ENCODE data around the gene SLC7A5. TPM values are rescaled to one million over a fixed set of nuclear protein-coding genes. Genes with fewer than 3 reads are reported as not detected.
"Not testable (repeated sequence)": the region's sequence is repeated elsewhere in the genome, so short reads cannot be mapped to it uniquely, and the experiment has no call there.

The SLC7A5 gene
- total and polyA plus RNA-seq, 2 of the 13 experiments (the other 11 are each of a cell fraction or from before 2014, with no cell fraction given), result 79.6 to 155 TPM

DNA sequence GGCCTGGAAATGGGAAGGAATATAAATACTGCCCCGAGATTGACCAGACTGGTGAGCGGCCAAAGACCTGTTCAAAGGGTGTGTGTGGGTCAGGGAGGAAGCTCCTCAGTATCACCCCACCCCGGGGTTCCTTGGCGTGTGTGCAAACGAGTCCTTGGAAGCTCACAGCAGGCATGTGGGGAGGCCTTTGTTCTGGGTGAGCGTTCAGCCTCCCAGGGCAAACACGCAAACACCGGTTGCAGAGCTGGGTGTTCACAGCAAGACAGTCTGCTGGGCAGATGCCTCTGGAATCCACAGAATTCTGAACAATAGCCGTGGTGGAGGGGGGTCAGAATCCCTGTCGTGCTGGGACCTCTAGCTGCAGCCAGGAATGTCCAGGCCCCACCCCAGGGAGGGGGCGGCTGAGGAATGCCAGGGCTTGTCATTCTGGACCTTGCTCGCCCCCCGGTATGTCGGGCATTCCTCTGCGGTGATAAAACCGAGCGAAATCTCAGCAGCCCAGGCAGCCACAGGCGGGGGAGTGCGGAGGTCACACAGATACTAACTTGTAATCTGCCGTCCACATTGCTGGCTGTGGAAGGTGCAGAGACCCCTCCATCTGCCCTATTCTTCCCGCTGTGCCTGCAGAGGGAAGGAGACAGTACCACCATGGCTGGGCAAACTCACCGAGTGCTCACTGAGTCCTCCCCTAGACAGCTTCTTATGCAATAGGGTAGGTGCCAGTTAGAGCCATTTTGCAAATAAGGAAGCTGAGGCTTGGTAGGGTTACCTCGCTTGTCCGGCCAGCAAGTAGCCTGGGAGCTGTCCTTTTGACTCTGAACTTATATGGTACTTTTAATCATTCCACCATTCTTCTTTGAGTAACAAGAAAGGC, 1.3 kb upstream of the SLC7A5 start (continued):
- TF ChIP-seq, protein P1, sequence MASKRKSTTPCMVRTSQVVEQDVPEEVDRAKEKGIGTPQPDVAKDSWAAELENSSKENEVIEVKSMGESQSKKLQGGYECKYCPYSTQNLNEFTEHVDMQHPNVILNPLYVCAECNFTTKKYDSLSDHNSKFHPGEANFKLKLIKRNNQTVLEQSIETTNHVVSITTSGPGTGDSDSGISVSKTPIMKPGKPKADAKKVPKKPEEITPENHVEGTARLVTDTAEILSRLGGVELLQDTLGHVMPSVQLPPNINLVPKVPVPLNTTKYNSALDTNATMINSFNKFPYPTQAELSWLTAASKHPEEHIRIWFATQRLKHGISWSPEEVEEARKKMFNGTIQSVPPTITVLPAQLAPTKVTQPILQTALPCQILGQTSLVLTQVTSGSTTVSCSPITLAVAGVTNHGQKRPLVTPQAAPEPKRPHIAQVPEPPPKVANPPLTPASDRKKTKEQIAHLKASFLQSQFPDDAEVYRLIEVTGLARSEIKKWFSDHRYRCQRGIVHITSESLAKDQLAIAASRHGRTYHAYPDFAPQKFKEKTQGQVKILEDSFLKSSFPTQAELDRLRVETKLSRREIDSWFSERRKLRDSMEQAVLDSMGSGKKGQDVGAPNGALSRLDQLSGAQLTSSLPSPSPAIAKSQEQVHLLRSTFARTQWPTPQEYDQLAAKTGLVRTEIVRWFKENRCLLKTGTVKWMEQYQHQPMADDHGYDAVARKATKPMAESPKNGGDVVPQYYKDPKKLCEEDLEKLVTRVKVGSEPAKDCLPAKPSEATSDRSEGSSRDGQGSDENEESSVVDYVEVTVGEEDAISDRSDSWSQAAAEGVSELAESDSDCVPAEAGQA (IDR thresholded peaks at IDR 0.05; ENCODE audit: low read depth), result peak; percentile 36; the same call in 1 of the 2 replicates
- TF ChIP-seq, protein P1 (CRISPR knock-in tag; IDR thresholded peaks at IDR 0.05; ENCODE audit: borderline replicate concordance), result not testable (repeated sequence)
- TF ChIP-seq, protein P2, sequence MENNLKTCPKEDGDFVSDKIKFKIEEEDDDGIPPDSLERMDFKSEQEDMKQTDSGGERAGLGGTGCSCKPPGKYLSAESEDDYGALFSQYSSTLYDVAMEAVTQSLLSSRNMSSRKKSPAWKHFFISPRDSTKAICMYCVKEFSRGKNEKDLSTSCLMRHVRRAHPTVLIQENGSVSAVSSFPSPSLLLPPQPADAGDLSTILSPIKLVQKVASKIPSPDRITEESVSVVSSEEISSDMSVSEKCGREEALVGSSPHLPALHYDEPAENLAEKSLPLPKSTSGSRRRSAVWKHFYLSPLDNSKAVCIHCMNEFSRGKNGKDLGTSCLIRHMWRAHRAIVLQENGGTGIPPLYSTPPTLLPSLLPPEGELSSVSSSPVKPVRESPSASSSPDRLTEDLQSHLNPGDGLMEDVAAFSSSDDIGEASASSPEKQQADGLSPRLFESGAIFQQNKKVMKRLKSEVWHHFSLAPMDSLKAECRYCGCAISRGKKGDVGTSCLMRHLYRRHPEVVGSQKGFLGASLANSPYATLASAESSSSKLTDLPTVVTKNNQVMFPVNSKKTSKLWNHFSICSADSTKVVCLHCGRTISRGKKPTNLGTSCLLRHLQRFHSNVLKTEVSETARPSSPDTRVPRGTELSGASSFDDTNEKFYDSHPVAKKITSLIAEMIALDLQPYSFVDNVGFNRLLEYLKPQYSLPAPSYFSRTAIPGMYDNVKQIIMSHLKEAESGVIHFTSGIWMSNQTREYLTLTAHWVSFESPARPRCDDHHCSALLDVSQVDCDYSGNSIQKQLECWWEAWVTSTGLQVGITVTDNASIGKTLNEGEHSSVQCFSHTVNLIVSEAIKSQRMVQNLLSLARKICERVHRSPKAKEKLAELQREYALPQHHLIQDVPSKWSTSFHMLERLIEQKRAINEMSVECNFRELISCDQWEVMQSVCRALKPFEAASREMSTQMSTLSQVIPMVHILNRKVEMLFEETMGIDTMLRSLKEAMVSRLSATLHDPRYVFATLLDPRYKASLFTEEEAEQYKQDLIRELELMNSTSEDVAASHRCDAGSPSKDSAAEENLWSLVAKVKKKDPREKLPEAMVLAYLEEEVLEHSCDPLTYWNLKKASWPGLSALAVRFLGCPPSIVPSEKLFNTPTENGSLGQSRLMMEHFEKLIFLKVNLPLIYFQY (CRISPR knock-in tag; IDR thresholded peaks at IDR 0.05; ENCODE audit: borderline replicate concordance), result peak; percentile 87
- TF ChIP-seq ZNF274 (CRISPR knock-in tag; IDR thresholded peaks at IDR 0.05) (peak; percentile 79), FOXK1 (CRISPR knock-in tag; IDR thresholded peaks at IDR 0.05; ENCODE audit: borderline replicate concordance, low read depth) (peak; percentile 43; the same call in 1 of the 2 replicates), ZNF615 (CRISPR knock-in tag; IDR thresholded peaks at IDR 0.05; ENCODE audit: borderline replicate concordance) (peak; percentile 84), ZNF605 (CRISPR knock-in tag; IDR thresholded peaks at IDR 0.05) (peak; percentile 73), ZNF510 (CRISPR knock-in tag; IDR thresholded peaks at IDR 0.05; ENCODE audit: low read depth) (peak; percentile 63; the same call in 1 of the 2 replicates), ZNF430 (CRISPR knock-in tag; IDR thresholded peaks at IDR 0.05) (peak; percentile 89), TEAD2 (CRISPR knock-in tag; IDR thresholded peaks at IDR 0.05) (peak; percentile 70; the same call in 1 of the 2 replicates), SALL2 (CRISPR knock-in tag; IDR thresholded peaks at IDR 0.05) (peak; percentile 94)
- TF ChIP-seq, protein P3, sequence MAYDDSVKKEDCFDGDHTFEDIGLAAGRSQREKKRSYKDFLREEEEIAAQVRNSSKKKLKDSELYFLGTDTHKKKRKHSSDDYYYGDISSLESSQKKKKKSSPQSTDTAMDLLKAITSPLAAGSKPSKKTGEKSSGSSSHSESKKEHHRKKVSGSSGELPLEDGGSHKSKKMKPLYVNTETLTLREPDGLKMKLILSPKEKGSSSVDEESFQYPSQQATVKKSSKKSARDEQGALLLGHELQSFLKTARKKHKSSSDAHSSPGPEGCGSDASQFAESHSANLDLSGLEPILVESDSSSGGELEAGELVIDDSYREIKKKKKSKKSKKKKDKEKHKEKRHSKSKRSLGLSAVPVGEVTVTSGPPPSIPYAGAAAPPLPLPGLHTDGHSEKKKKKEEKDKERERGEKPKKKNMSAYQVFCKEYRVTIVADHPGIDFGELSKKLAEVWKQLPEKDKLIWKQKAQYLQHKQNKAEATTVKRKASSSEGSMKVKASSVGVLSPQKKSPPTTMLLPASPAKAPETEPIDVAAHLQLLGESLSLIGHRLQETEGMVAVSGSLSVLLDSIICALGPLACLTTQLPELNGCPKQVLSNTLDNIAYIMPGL (CRISPR knock-in tag; IDR thresholded peaks at IDR 0.05; ENCODE audit: borderline replicate concordance in 1 of 2, low read depth in 1 of 2), result peak; percentile 69 to 71; a peak in 3 of 4 replicates
- TF ChIP-seq, protein P4, sequence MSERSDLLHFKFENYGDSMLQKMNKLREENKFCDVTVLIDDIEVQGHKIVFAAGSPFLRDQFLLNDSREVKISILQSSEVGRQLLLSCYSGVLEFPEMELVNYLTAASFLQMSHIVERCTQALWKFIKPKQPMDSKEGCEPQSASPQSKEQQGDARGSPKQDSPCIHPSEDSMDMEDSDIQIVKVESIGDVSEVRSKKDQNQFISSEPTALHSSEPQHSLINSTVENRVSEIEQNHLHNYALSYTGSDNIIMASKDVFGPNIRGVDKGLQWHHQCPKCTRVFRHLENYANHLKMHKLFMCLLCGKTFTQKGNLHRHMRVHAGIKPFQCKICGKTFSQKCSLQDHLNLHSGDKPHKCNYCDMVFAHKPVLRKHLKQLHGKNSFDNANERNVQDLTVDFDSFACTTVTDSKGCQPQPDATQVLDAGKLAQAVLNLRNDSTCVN (CRISPR knock-in tag; IDR thresholded peaks at IDR 0.05; ENCODE audit: borderline replicate concordance), result peak; percentile 97
